ENCODE data around the gene PXMP4.
"Not testable (repeated sequence)": the region's sequence is repeated elsewhere in the genome, so short reads cannot be mapped to it uniquely, and the experiment has no call there.

Gene PXMP4

DNA sequence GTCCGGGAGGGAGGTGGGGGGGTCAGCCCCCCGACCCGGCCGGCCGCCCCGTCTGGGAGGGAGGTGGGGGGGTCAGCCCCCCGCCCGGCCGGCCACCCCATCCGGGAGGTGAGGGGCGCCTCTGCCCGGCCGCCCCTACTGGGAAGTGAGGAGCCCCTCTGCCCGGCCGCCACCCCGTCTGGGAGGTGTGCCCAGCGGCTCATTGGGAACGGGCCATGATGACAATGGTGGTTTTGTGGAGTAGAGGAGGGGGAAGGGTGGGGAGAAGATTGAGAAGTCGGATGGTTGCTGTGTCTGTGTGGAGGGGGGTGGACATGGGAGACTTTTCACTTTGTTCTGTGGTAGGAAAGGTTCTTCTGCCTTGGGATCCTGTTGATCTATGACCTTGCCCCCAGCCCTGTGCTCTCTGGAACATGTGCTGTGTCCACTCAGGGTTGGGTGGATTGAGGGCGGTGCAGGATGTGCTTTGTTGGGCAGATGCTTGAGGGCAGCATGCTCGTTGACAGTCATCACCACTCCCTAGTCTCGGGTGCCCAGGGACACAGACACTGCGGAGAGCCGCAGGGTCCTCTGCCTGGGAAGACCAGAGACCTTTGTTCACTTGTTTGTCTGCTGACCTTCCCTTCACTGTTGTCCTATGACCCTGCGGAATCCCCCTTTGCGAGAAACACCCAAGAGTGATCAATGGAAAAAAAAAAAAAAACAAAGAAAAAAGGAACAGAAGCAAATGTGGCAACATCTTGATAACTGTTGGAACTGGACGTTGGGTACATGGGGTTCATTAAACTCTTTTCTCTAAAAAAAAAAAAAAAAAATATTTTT lies 18.3 kb downstream of the PXMP4 start:
- no peak for DNase-seq

DNA sequence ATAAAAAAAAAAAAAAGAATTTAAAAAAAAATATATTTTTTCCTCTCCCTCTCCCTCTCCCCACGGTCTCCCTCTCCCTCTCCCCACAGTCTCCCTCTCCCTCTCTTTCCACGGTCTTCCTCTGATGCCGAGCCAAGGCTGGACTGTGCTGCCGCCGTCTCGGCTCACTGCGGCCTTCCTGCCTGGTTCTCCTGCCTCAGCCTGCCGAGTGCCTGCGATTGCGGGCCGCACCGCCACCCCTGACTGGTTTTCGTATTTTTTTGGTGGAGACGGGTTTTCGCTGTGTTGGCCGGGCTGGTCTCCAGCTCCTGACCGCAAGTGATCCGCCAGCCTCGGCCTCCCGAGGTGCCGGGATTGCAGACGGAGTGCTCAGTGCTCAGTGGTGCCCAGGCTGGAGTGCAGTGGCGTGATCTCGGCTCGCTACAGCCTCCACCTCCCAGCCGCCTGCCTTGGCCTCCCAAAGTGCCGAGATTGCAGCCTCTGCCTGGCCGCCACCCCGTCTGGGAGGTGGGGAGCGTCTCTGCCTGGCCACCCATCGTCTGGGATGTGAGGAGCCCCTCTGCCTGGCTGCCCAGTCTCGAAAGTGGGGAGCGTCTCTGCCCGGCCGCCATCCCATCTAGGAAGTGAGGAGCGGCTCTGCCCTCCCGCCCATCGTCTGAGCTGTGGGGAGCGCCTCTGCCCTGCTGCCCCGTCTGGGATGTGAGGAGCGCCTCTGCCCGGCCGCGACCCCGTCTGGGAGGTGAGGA lies 19.2 kb downstream of the PXMP4 start:
- DNase-seq = not testable (repeated sequence)

DNA sequence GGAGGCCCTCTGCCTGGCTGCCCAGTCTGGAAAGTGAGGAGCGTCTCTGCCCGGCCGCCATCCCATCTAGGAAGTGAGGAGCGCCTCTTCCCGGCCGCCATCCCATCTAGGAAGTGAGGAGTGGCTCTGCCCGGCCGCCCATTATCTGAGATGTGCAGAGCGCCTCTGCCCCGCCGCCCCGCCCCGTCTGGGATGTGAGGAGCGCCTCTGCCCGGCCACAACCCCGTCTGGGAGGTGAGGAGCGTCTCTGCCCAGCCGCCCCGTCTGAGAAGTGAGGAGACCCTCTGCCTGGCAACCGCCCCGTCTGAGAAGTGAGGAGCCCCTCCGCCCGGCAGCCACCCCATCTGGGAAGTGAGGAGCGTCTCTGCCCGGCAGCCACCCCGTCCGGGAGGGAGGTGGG lies 21.1 kb downstream of the PXMP4 start:
- DNase-seq = not testable (repeated sequence)

DNA sequence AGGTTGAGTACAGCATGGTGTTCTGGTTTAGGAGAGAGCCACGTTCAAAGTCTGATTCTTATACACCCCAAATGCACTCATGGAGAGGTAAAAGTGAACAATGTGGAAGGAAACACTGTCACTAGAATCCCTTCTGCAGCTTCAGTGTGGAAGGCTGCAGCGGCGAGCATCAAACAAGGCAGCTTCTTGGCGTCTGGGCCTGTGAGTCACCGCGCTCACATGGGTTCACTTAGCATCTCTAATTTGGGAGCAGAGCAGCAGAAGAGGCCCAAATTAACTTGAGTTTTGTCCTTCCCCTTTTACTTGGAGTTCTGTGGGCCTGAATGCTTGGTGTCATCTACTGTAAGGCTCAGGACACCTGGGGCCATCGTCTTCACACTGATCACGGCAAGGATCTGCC lies 23.0 kb downstream of the PXMP4 start:
- no peak for DNase-seq

DNA sequence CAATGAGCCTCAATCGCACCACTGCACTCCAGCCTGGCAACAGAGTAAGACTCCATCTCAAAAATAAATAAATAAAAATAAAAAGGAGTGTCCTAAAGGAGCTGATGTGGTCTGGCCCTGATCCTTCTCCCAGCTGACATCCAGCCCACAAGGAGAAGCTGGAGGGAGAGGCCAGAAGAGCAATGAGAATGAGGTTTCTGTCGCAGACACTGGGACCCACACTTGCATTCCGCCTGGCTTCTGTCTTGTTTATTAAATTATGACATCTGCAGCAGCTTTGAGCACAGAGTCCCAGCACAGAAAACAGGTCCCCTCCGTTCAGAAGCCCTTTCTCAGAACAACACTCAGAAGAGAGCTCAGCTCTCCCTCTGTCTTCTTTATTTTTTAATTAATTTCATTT lies 23.7 kb downstream of the PXMP4 start:
- DNase-seq = no peak

DNA sequence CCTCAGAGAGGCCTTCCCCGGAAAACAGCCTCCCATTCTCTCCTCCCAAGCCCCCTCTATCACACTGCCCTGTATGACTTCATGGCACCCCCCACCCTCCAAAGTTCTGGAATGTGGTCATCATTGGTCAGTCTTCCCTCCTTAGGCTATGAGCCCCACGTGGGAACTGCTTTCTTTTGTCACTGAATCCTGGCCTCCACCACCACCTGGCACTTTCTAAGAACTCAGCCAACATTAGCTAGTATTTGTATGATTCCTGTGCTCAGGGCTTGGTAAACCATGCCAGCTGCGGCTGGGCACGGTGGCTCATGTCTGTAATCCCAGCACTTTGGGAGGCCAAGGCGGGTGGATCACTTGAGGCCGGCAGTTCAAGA lies 25.5 kb downstream of the PXMP4 start:
- DNase-seq = no peak

DNA sequence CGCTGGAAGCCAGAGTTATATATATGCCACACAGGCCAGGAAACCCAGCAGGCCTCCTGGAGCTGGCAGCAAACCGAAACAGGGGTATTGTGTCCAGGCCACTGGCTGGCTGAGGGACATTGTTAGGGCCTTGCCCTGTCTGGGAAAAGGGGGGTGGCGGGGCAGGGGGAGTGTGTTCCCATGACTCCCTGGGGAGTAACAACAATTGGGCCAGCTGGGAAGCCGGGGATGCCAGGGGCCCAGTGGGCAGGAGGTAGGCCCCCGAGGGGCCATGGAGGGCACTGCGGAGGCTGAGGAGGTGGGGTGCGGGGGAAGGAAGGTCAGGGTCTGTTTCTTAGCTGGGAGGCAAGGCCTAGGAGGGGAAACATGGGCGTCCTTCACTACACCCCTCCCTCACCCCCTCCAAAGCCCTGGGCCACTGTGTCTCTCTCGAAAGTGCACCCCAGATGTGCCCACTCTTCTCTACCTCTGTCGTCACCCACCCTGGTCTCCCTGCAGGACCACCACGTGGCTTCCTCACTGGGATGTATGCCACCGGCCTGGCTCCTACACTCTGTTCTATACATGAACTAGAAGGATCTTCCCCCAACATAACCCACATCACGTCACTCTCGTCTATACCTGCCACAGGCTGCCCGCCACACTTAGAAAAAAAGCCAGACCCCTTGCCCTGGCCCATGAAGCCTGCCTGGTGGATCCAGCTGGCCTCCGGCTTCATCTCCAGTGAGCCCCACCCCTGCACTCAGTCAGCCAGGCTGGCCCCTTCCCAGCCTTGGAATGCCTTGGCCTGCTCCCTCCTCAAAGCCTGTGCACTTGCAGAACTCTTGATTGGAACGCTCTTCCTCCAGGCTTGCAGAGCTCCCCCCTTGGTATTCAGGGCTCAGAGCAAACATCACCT lies 26.1 kb downstream of the PXMP4 start:
- DNase-seq = no peak

DNA sequence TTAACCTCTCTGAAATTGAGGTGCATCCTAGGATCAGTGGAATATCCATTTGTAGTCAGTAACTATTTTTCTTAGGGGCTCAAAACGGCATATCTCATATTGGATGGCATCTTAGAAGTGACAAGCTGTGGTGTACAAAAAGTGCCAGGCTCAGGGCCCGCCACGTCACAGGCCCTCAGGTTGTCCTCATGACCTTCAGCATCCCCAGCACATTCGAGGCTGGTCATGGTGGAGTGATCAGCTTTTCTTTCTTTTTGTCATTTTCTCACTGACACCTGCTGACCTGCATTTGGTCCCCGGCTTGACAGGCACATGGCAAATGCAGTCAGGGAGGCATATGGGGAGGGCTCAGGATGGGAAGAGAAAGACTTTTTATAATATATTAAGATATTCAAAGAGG lies 26.8 kb downstream of the PXMP4 start:
- no peak for DNase-seq

DNA sequence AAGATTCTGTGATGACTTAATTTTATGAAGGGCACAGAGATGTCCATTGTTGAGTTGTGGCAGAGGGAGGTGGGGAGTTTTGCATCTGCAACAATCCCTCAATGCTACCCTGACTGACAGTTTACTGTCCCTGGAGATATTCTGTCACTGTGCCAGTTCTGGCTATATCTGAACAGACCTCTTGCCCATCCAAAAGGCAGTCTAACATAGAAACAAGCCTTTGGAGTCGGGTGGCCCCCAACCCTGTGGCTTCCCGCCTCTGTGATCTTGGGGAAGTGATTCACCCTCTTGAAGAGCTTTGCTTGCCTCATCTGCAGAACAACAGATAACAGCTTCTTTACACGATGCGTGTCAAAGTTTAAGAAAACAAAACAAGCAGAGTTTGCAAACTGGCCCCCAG lies 30.1 kb downstream of the PXMP4 start:
- peak; percentile 81 for DNase-seq

DNA sequence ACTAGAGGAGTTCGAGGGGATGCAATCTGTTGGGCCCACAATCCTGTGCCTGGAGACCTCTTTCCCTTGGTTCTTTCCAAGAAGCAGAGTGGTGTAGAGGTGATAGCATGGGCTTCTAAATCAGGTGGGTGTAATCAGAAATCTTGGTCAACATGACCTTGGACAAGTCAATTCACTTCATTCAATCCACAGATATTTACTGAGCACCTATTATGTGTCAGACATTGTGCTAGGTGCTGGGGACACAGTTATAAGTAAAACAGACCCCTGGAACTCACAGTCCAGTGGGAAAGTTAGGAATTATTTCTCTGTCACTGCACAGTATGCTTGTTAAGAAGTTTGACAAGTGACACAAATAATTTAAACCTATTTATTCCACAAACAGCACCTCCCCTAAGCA lies 30.6 kb downstream of the PXMP4 start:
- no peak for DNase-seq

DNA sequence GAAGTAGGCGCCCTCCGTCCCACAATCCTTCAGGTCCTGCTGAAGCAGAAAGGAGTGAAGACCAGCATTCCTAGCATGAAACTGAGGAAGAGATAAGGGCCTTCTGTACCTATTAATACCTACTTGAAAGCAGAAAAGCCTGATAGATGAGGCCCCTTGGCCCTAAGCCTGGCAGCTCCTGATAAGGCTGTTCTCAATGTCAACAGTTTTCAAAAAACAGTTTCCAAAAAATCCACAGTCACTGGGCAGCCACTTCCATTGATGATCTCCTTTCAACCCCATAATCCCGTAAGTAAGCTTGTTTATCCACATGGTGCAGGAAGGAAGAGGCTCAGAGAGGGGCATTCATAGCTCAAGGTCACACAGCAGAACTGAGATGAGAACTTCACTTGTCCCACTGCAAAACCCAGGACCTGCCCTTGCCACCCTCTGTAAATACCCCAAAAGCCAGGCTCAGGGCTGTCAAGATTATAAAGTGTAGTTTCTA lies 31.1 kb downstream of the PXMP4 start:
- no peak for DNase-seq

DNA sequence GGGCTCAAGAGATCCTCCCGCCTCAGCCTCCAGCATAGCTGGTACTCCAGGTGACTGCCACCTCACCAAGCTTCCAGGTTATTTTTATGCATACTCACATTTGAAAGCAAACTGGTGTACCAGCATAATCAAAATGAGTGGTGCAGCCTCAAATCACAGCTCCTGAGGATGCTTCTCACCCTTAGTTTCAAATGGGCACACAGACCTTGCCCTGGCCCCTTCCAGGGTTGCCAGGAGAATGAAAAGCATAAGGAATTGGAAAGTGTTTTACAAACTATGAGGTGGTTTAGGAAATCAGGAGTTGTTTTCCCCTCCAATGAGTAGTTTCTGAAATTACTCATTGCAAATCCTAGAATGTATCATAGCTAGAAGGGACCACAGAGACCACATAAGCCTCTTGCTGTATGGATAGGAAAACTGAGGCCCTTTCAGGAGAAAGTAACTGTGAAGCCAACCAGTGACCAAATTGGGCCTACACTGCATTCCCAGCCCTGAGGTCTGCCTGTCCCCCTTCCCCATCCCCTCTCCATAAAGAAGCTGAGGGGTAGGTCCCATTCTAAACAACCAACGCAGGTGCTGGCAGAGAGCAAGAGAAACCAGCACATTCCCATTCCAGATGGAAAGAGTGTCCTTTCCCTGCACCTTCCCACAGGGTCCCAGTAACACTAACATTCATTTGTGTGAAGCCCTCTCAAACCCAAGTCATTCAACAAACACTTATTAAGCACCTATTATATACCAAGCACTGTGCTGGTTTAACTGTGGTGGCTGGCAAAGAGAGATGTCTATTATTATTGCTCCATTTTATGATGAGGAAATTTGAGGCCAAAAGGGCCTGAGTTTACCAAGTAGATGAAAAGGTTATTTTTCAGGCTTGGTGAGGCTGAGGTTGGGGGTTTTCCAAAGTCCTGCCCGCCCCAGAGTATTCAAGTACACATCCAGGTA lies 31.8 kb downstream of the PXMP4 start:
- no peak for DNase-seq

DNA sequence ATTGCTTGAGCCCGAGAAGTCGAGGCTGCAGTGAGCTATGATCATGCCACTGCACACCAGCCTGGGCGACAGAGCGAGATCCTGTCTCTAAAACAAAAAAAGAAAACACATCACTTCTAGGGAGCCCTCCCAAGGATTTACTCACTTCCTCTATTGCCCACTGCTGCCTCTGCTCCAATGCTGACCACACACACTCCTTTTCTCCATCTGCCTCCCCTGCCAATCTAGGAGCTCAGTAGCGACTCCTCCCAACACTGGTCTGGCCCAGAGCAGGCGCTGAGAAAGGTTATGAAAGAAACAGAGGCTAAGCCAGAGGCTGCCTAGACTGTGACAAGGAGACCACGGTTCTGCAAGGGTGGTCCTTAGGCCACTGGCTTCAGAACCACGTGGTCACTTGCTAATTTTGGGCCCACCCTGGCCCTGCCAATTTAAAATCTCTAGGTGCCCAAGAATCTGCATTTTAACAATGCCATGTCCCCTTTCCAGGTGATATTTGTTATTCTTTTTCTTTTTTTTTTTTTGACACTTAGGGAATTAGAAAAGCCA lies 32.7 kb downstream of the PXMP4 start:
- peak; percentile 25 for DNase-seq

DNA sequence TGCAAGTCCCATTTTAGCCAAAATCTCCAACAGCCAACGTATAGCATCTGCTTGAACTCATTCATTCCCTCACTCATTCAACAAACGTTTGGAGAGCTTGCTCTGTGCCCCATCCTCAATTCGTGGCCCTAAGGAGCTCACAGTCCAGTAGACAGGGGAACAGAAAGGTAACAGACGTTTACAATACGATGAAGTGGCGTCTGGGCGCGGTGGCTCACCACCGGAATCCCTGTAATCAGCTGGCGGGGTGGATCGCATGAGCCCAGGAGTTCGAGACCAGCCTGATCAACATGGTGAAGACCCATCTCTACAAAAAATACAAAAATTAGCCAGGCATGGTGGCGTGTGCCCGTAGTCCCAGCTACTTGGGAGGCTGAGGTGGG lies 33.1 kb downstream of the PXMP4 start:
- DNase-seq = no peak

DNA sequence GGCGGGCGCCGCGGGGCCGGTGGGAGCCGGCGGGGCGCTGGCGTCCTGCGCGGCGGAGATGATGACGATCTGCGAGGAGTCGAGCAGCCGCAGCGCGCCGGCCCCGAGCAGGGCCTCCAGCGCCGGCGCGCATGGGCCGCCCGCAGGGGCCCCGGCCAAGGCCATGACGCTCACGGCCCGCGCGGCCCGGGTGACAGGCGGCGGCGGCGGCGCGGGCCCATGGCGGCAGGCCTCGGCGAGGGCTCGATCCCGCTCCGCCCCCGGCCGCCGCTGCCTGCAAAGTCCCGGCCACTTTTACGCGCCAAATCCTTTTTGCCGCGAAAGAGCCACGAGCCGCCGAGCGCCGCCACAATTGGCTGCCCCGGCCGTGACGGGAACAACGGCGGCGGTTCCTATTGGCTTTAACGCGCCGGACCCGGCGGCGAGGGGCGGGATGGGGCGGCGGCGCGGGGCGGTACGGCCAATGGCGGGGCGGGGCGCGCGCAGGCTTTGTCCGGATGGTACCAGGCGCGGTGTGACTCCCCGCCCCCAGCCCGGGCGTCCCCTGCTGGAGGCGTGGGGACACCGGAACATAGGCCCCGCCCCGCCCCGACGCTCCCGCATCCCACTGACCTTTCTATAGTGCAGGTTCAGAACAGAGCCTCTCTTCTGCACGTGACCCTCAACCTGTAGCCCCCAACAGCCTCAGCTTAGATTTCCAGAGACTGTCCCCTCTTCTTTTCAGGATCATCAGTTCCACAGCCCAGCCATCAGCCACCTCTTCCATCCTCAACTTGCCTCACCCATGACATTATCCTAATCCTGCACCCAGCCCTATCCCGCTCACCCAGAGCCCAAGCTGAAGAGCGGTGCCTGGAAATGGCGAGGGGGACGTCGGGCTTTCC lies 33.8 kb downstream of the PXMP4 start, which contains the start of gene E2F1:
Gene E2F1 (minus strand): TSS at position 286 of the 884 bp plus-strand sequence. CDS start 121 bp downstream, at position 165.
- DNase-seq = peak; percentile 94

DNA sequence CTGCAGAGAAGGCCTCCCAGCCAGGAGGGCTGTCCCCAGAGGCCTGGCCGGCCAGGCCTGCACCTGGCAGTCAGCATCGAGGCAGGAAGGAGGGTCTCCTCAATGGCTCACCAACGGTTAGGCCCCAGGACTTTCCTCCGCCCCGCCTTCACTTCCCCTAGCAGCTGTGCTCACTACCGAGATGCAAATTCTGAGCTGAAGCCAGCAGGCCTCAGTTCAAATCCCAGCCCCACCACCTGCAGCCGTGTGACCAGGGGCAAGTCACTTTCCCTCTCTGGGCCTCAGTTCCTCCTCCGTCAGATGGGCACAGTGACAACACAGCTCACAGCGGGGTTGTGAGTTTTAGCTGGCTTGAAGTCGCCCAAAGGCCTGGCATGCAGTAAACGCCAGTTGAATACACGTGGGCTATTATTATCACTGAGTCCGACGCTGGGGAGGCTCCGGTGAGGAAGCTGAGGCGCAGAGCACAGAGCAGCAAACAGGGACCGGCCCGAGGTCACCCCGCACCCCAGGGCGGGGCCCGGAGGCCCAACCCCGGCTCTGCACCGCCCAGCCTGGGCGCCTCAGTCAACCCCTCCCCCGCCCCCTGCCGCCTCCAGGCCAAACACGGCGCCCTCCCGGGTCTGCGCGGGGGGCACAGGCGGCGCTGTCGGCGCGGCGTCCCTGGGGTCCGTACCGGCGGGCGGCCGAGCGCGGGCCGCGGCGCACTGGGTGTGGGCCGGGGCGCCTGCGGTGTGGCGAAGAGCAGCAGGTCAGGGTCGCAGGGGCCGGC lies 34.6 kb downstream of the PXMP4 start:
- DNase-seq = peak; percentile 47

DNA sequence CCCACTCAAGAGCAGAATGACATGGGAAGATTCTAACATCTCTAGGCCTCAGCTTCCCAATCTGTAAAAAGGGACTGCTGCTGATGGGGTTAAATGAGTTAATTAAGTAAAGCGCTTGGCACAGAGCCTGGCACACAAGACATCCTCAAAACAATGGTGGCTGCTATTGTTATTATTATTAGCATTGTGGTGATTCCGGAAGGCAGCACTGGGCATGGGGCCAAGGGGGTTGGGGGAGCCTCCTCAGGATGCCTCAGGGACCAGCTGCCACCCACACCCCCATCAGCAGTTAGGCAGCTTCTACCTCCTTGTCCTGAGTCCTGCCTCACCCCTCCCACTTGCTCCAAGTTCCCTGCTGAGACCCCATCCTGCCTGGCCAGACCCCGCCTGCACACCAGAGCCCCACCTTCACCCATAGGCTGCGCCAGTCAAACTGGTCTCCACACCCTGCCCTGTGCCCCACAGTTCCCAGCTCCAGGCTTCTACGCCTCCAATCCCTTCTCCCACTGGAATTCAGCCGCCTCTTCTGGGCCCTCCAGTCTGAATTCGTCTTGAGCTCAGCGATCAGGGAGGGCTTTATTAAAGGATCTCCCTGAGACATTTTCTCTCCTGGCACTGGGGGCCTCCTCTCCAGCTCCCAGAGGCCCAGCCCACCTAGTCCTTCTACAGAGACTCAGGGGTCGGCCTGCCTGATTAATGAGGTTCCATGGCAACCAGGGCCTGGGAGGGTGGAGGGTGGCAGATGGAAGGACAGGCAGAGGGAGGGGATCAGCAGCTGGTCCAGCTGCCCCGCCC lies 35.4 kb downstream of the PXMP4 start:
- no peak for DNase-seq

DNA sequence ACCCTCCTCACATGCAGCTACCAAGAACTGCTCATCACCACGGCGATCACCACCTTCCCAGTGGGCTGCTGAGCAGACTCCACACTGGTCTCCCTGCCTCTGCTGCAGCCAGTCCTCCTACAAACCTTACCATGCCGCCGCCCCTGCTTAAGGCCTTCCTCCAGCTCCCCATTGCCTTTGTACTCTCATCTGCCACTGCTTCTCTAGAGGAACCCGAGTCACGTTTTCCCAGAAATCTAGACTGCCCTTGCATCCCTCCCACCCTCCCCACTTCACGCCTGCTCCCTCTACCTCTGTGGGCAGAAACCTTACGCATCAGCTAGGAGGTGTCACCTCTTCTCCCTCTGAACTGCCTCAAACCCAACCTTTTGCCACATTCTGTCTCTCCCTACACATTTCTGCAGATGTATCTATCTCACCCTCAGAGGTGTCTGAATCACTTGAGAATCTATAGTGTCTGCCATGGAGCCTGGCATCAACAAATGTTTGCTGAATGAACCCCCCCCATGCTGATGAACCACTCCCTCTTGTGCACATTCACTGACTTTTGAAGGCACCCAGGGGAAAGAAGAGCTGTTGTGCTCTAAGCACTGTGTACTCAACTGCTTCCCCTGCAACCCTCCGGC lies 38.3 kb downstream of the PXMP4 start:
- no peak for DNase-seq

Measured in CD4-positive, alpha-beta T cell treated with Interleukin-15 for 1 hour (primary cell).